ENCODE measurements around the gene FERMT2. TPM values are rescaled to one million over a fixed set of nuclear protein-coding genes. Genes with fewer than 3 reads are reported as not detected.

Gene FERMT2
- total RNA-seq, 2 experiments from 2014 or later = 0.41 to 1.9 TPM

DNA sequence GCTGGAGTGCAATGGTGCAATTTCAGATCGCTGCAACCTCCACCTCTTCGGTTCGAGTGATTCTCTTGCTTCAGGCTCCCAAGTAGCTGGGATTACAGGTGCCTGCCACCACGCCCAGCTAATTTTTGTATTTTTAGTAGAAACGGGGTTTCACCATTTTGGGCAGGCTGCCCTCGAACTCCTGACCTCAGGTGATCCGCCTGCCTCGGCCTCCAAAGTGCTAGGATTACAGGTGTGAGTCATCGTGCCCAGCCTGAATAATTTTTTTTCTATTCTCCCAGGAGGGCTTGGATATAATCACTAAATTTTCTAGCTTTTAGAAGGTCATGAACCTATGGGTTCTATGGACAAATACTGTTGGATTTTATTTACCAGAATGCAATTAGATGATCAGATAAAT, 114.8 kb downstream of the FERMT2 start:
- no peaks in the 10 kb centered on the region for H3K9me3 Mint-ChIP-seq (ENCODE audit: low read depth)
- no peaks in the 10 kb centered on the region for H3K27me3 Mint-ChIP-seq
- ATAC-seq (no peak), DNase-seq (no peak)
- no peak overlapping the region for H3K27ac Mint-ChIP-seq
- no peak overlapping the region for H3K4me3 Mint-ChIP-seq
- H3K36me3 Mint-ChIP-seq = no peaks in the 10 kb centered on the region
- CTCF ChIA-PET = no interaction called here
- no peaks in the 10 kb centered on the region for H3K4me1 Mint-ChIP-seq

DNA sequence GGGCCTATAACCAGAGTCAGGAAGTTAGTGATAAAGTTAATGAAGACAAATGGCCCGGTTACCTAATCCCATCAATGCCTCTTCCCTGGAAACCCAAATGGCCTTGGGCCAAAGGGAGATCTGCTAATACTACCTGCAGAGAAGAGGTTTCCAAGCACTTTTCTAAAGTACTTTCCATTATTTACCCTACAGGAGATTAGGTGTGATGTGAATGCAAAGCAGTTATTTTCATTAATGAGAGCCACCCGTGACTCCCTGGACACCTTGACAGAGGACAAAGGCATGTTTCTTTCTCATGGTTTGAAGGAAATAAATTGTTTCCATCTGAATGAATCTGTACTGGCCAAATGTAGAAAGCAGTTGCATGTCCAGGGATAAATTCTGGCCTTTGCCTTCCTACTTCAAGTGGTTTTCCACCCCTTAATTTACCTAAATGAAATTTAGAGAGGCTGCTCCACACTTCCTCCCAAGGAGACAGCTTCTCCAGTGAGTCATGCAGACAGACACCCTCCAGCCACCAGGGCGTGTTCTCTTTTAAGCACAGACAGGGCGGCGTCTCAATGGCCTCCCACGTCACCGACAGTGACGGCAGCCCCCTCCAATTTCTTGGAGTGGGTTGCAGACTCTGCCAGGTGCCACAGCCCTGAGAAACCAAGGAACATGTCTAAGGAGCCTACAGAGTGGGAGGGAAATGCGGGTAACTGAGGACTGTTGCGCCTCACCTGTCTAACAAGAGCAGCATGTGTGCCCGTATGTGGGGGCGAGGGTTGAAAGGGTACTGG, 115.5 kb downstream of the FERMT2 start:
- CTCF ChIA-PET = no interaction called here
- no peak overlapping the region for H3K27ac Mint-ChIP-seq

DNA sequence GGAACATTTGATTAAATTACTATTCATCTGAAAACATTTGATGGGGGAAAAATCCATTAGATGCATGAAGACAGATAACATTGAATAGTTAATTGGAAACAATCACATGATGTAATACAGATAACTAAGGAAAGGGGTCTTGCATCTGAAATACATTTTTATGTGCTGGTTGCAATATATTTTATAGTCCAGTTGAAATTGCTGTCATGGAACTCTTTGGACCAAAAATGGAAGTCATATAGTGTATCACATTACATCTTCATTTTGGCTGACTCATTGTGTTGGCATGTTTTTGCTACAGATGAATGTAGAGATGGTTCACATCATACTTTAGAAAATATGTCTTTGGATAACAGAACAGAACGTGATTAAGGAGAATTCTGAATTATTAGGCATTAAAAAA, 116.4 kb downstream of the FERMT2 start:
- Mint-ChIP-seq H3K27me3 (peaks cover 3% of the 10 kb centered on the region), H3K9me3 (ENCODE audit: low read depth) (no peaks in the 10 kb centered on the region), H3K27ac (no peak overlapping the region), H3K4me3 (no peak overlapping the region), H3K4me1 (no peaks in the 10 kb centered on the region), H3K36me3 (no peaks in the 10 kb centered on the region)
- no peak for ATAC-seq
- CTCF ChIA-PET = no interaction called here
- no peak for DNase-seq

More for the DNA sequence above, 115.5 kb downstream of the FERMT2 start:
- Mint-ChIP-seq H3K4me3 (no peak overlapping the region), H3K27me3 (no peaks in the 10 kb centered on the region), H3K36me3 (no peaks in the 10 kb centered on the region), H3K9me3 (ENCODE audit: low read depth) (no peaks in the 10 kb centered on the region), H3K4me1 (no peaks in the 10 kb centered on the region)
- ATAC-seq = no peak
- no peak for DNase-seq

GRCh38 chr14:52833891-52834290, 117.0 kb downstream of the FERMT2 start:
- Mint-ChIP-seq H3K4me1 (no peaks in the 10 kb centered on the region), H3K4me3 (no peak overlapping the region), H3K9me3 (ENCODE audit: low read depth) (no peaks in the 10 kb centered on the region), H3K36me3 (no peaks in the 10 kb centered on the region), H3K27me3 (peaks cover 4% of the 10 kb centered on the region), H3K27ac (no peak overlapping the region)
- no peak for ATAC-seq
- DNase-seq = no peak
- CTCF ChIA-PET = no interaction called here

DNA sequence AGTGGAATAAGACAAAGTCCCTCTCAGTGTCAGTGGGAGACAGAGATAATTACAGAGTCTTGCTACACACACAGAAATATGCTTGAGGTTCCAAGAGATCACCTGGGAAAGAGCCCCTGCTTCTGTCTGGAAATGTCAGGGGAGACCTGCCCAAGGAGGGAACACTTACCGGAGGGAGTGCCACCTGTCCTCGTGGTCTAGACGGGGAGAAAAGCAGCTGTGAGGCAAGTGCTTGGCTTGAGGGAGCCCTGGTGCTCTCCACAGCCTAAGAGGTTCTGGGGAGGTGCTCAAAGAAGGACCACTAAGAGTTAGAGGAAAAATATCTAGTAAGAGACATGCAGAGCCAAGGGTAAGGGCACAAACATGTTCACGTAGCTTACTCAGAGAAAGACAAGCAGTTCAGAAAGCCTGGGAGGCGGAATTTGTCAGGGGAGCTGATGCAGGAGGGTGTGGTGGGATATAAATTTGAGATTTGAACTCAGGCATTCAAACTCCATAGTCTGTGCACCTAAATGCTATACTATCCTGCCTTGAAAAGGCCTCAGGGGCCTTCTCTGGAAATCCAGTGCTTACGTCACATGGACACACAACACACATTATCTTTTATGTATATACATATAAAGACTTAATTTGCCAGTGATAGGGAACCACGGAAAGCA, 121.2 kb downstream of the FERMT2 start:
- ATAC-seq (no peak), DNase-seq (no peak)
- CTCF ChIA-PET = interaction anchor here (1.3 to 1.7 kb wide), 2 partner anchors 131 to 466 kb away, joined by 3 to 11 read pairs; no protein-coding TSS in a partner anchor
- Mint-ChIP-seq H3K36me3 (no peaks in the 10 kb centered on the region), H3K27me3 (peaks cover 9% of the 10 kb centered on the region), H3K9me3 (ENCODE audit: low read depth) (no peaks in the 10 kb centered on the region), H3K4me1 (peaks cover 3% of the 10 kb centered on the region), H3K4me3 (no peak overlapping the region), H3K27ac (no peak overlapping the region)

GRCh38 chr14:52827426-52827825, 123.4 kb downstream of the FERMT2 start:
- peaks cover 16% of the 10 kb centered on the region for H3K27me3 Mint-ChIP-seq
- H3K27ac Mint-ChIP-seq = no peak overlapping the region
- DNase-seq = no peak
- H3K4me1 Mint-ChIP-seq = peaks cover 6% of the 10 kb centered on the region
- CTCF ChIA-PET = no interaction called here
- no peaks in the 10 kb centered on the region for H3K9me3 Mint-ChIP-seq (ENCODE audit: low read depth)
- no peak for ATAC-seq
- no peaks in the 10 kb centered on the region for H3K36me3 Mint-ChIP-seq
- no peak overlapping the region for H3K4me3 Mint-ChIP-seq

DNA sequence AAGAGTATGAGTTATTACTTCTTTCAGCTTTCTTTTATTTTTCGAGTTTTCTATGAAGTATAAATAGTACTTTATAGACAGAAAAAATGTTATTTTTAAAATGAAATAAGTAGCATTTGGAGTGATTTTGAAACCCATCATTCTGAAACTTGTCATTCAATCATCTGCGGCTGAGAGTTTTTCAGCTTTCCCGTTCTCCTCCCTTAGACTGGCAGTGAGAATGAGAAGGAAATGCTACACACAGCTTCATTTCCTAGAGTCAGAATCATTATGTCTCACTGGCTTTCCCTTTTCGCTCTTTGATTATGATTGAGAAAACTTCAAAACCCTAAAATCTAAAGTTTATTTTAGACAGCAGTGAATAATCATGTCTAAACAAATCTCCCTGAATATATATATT, 125.8 kb downstream of the FERMT2 start:
- no peak overlapping the region for H3K27ac Mint-ChIP-seq
- no peak for DNase-seq
- H3K4me3 Mint-ChIP-seq = no peak overlapping the region
- H3K27me3 Mint-ChIP-seq = peaks cover 16% of the 10 kb centered on the region
- H3K4me1 Mint-ChIP-seq = peaks cover 6% of the 10 kb centered on the region
- no peak for ATAC-seq
- H3K9me3 Mint-ChIP-seq (ENCODE audit: low read depth) = no peaks in the 10 kb centered on the region
- H3K36me3 Mint-ChIP-seq = no peaks in the 10 kb centered on the region
- CTCF ChIA-PET = interaction anchor here (0.9 to 4.4 kb wide), 6 partner anchors 124 to 471 kb away, joined by 3 to 47 read pairs (median 4); partner anchors contain the start of gene FERMT2

DNA sequence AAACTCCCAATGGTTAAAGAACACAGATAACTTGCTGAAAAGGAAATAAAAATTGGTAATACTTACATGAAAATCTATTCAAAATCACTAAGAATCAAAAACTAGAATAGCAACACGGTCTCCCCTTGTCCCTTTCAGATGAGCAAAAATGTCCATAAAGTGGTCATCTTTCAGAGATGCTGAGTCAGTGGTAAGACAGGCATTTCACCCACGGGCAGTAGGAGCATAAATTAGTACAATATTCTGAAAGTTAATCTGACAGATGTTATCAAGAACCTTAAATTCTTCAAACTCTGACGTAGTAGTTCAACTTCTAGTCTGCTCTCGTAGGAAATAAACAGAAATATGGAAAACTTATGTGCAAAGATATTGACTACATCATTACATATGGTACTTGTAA, 126.4 kb downstream of the FERMT2 start:
- no peaks in the 10 kb centered on the region for H3K36me3 Mint-ChIP-seq
- DNase-seq (no peak), ATAC-seq (no peak)
- H3K4me1 Mint-ChIP-seq = peaks cover 6% of the 10 kb centered on the region
- peaks cover 13% of the 10 kb centered on the region for H3K27me3 Mint-ChIP-seq
- H3K4me3 Mint-ChIP-seq = no peak overlapping the region
- CTCF ChIA-PET = interaction anchor here (0.9 to 4.4 kb wide), 6 partner anchors 94 to 233 kb away, joined by 3 to 47 read pairs (median 4); partner anchors contain the start of gene FERMT2
- no peaks in the 10 kb centered on the region for H3K9me3 Mint-ChIP-seq (ENCODE audit: low read depth)
- no peak overlapping the region for H3K27ac Mint-ChIP-seq

DNA sequence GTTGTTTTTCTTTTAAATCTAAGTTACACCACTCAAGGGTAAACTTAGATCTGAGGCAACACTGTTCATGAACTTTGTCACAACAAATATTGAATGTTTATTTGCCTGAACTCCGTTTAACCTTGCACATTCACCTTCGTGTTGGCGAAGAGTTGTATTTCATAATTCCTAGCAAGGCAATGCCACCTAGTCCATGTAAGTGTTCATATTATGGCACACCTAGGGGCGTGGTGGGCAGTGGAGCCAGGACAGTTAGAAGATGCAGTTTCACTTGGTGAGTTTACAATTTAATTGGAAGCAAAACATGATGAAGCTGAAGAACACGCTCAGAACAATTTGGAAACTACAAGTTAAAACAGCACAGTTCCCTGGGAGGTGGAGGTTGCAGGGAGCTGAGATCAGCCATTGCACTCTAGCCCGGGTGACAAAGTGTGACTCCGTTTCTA, 129.0 kb downstream of the FERMT2 start:
- H3K27ac Mint-ChIP-seq = no peak overlapping the region
- H3K4me1 Mint-ChIP-seq = peaks cover 6% of the 10 kb centered on the region
- CTCF ChIA-PET = interaction anchor here (4.4 kb wide), 1 partner anchor 140 kb away, joined by 47 read pairs; no protein-coding TSS in a partner anchor

GRCh38 chr14:52808101-52808500, 142.7 kb downstream of the FERMT2 start:
- Mint-ChIP-seq H3K27ac (no peak overlapping the region), H3K4me1 (no peaks in the 10 kb centered on the region), H3K27me3 (no peaks in the 10 kb centered on the region), H3K36me3 (no peaks in the 10 kb centered on the region), H3K4me3 (no peak overlapping the region), H3K9me3 (ENCODE audit: low read depth) (no peaks in the 10 kb centered on the region)
- CTCF ChIA-PET = interaction anchor here (0.8 kb wide), 1 partner anchor 15 kb away, joined by 3 read pairs; no protein-coding TSS in a partner anchor
- ATAC-seq (no peak), DNase-seq (no peak)

More for the DNA sequence above, 129.0 kb downstream of the FERMT2 start:
- no peak for DNase-seq
- no peaks in the 10 kb centered on the region for H3K36me3 Mint-ChIP-seq
- ATAC-seq = no peak
- H3K4me3 Mint-ChIP-seq = no peak overlapping the region
- no peaks in the 10 kb centered on the region for H3K9me3 Mint-ChIP-seq (ENCODE audit: low read depth)
- H3K27me3 Mint-ChIP-seq = peaks cover 7% of the 10 kb centered on the region

Other genes with a start within 250 kb of the FERMT2 start
- 10 to 100 TPM; 77.3 to 92.4 TPM for gene PSMC6, start 243.8 kb downstream of the FERMT2 start, total RNA-seq
- gene STYX, start 220.9 kb downstream of the FERMT2 start, total RNA-seq = 10 to 100 TPM; 18.5 to 20.7 TPM
- gene GNPNAT1, start 159.4 kb downstream of the FERMT2 start, total RNA-seq = 10 to 100 TPM; 11.9 to 13.7 TPM
- 10 to 100 TPM; 70.7 to 80.5 TPM for gene DDHD1, start 202.3 kb upstream of the FERMT2 start, total RNA-seq